WTC11 (cell line): ENCODE data around the gene WNT8A. TPM values are rescaled to one million over a fixed set of nuclear protein-coding genes. Genes with fewer than 3 reads are reported as not detected.
A peak's percentile ranks its signal among the peaks of the same experiment; 100 is the strongest.
"Not testable (repeated sequence)": the region's sequence is repeated elsewhere in the genome, so short reads cannot be mapped to it uniquely, and the experiment has no call there.

Source experiments
- ATAC-seq: fragments of 200-7000 bp; cut with Tn5 transposase; 2 replicates; pipeline ENCODE4 v1.10.0; 2021; ENCODE audit warnings: mild to moderate bottlenecking, moderate library complexity
- CTCF ChIA-PET: fragments of 300-600 bp; sonication (Branson Sonifier 250); formaldehyde crosslinking; loops from one replicate; lab custom pipeline; 2021; ENCODE audit warnings: antibody characterized with exemption; lab: Charles Lee
- POLR2A ChIA-PET: fragments of 350-600 bp; sonication (Branson Sonifier 250); formaldehyde crosslinking; loops from one replicate; lab custom pipeline; 2021; ENCODE audit warnings: antibody characterized with exemption; lab: Charles Lee
- DNase-seq: peaks from one replicate; pipeline ENCODE4 v3.0.0; 2021; ENCODE audit warnings: low spot score
- H3K27ac Mint-ChIP-seq: 2 replicates; pipeline ENCODE4 v1.8.0; 2021; ENCODE audit warnings: mixed read lengths
- H3K27me3 Mint-ChIP-seq: 2 replicates; pipeline ENCODE4 v1.8.0; 2021; ENCODE audit warnings: low read depth, mild to moderate bottlenecking, moderate library complexity, mixed read lengths
- H3K36me3 Mint-ChIP-seq: 2 replicates; pipeline ENCODE4 v1.8.0; 2021; ENCODE audit warnings: mixed read lengths
- H3K4me1 Mint-ChIP-seq: 2 replicates; pipeline ENCODE4 v1.8.0; 2022; ENCODE audit warnings: mixed read lengths
- H3K4me3 Mint-ChIP-seq: 2 replicates; pipeline ENCODE4 v1.8.0; 2021; ENCODE audit warnings: mild to moderate bottlenecking, moderate library complexity, mixed read lengths
- H3K9me3 Mint-ChIP-seq: 2 replicates; pipeline ENCODE4 v1.8.0; 2021; ENCODE audit warnings: mixed read lengths
- ARID4B ChIP-seq: sonication (generic); formaldehyde crosslinking; IDR thresholded peaks from 2 replicates; pipeline ENCODE4 v1.8.0; 2023; ENCODE audit warnings: missing genetic modification reagents, mild to moderate bottlenecking, borderline replicate concordance
- FOXJ3 ChIP-seq: sonication (generic); formaldehyde crosslinking; IDR thresholded peaks from 2 replicates; pipeline ENCODE4 v1.9.0; 2021; ENCODE audit warnings: missing genetic modification reagents, mild to moderate bottlenecking, borderline replicate concordance
- FOXK1 ChIP-seq: sonication (generic); formaldehyde crosslinking; IDR thresholded peaks from 2 replicates; pipeline ENCODE4 v1.8.0; 2022; ENCODE audit warnings: mild to moderate bottlenecking, moderate library complexity, missing genetic modification reagents
- JAZF1 ChIP-seq: fragments of 250-450 bp; sonication (Bioruptor Pico); IDR thresholded peaks from 2 replicates; pipeline ENCODE4 v1.9.0; 2021; ENCODE audit warnings: moderate library complexity, mild to moderate bottlenecking, inconsistent platforms
- MAX ChIP-seq: sonication (generic); formaldehyde crosslinking; IDR thresholded peaks from 2 replicates; pipeline ENCODE4 v1.8.0; 2022; ENCODE audit warnings: mild to moderate bottlenecking, missing genetic modification reagents
- MYBL2 ChIP-seq: sonication (generic); formaldehyde crosslinking; IDR thresholded peaks from 2 replicates; pipeline ENCODE4 v1.8.1; 2023; ENCODE audit warnings: mild to moderate bottlenecking, moderate library complexity, missing genetic modification reagents
- NFATC4 ChIP-seq: fragments of 250-450 bp; sonication (Bioruptor Pico); IDR thresholded peaks from 2 replicates; pipeline ENCODE4 v1.9.0; 2021; ENCODE audit warnings: mild to moderate bottlenecking
- NFYB ChIP-seq: sonication (generic); formaldehyde crosslinking; conservative IDR thresholded peaks from 2 replicates; pipeline ENCODE4 v1.8.0; 2022; ENCODE audit warnings: low read depth, missing genetic modification reagents
- NR2C2 ChIP-seq: sonication (generic); formaldehyde crosslinking; IDR thresholded peaks from 2 replicates; pipeline ENCODE4 v1.8.0; 2022; ENCODE audit warnings: mild to moderate bottlenecking, missing genetic modification reagents
- RELA ChIP-seq: sonication (generic); formaldehyde crosslinking; IDR thresholded peaks from 2 replicates; pipeline ENCODE4 v1.8.1; 2022; ENCODE audit warnings: missing genetic modification reagents, mild to moderate bottlenecking, borderline replicate concordance
- TCF7 ChIP-seq: sonication (generic); formaldehyde crosslinking; IDR thresholded peaks from 2 replicates; pipeline ENCODE4 v1.8.0; 2022; ENCODE audit warnings: mild to moderate bottlenecking, low read depth, missing genetic modification reagents, moderate library complexity
- ZNF121 ChIP-seq: sonication (generic); formaldehyde crosslinking; IDR thresholded peaks from 2 replicates; pipeline ENCODE4 v1.8.0; 2023; ENCODE audit warnings: missing genetic modification reagents
- ZNF263 ChIP-seq: sonication (generic); formaldehyde crosslinking; IDR thresholded peaks from 2 replicates; pipeline ENCODE4 v1.8.1; 2022; ENCODE audit warnings: low read depth, mild to moderate bottlenecking, moderate library complexity, missing genetic modification reagents
- ZNF317 ChIP-seq: sonication (generic); formaldehyde crosslinking; IDR thresholded peaks from 2 replicates; pipeline ENCODE4 v1.8.1; 2023; ENCODE audit warnings: low read depth, mild to moderate bottlenecking, moderate library complexity, missing genetic modification reagents, borderline replicate concordance
- ZNF416 ChIP-seq: fragments of 250-450 bp; sonication (Bioruptor Pico); IDR thresholded peaks from 2 replicates; pipeline ENCODE4 v1.9.0; 2021; ENCODE audit warnings: mild to moderate bottlenecking, inconsistent platforms
- total RNA-seq: library from RNA; stranded (reverse); gene quantifications from 3 replicates; pipeline ENCODE4 v1.2.3, GENCODE V29; 2021
- TF ChIP-seq, protein P1 (sequence below): fragments of 250-450 bp; sonication (Bioruptor Pico); IDR thresholded peaks from 2 replicates; pipeline ENCODE4 v2.1.2; 2022; ENCODE audit warnings: mild to moderate bottlenecking, moderate library complexity

Gene WNT8A
- total RNA-seq, 1 experiment from 2014 or later = not detected

- TF ChIP-seq MAX (CRISPR knock-in tag) (no peak), ARID4B (CRISPR knock-in tag) (no peak), NFYB (CRISPR knock-in tag) (no peak), ZNF121 (CRISPR knock-in tag) (no peak), ZNF263 (no peak), NFATC4 (CRISPR knock-in tag) (no peak)
Observed at GRCh38 chr5:138038826-138039225, 45.0 kb upstream of the WNT8A start (continued).

GRCh38 chr5:138045283-138045682 lies 38.5 kb upstream of the WNT8A start:
- H3K27ac Mint-ChIP-seq = 0 out of 2 replicates have a peak overlapping the region, but pooled peaks have one; percentile 3
- not testable (repeated sequence) for H3K4me3 Mint-ChIP-seq, DNase-seq, ATAC-seq, H3K36me3 Mint-ChIP-seq, H3K4me1 Mint-ChIP-seq, H3K9me3 Mint-ChIP-seq, H3K27me3 Mint-ChIP-seq
- ChIA-PET CTCF (interaction anchor here (0.7 kb wide), 1 partner anchor 175 kb away, joined by 3 read pairs; no protein-coding TSS in a partner anchor), POLR2A (interaction anchor here (0.7 kb wide), 1 partner anchor 19 kb away, joined by 3 read pairs; no protein-coding TSS in a partner anchor)
- TF ChIP-seq ZNF121 (CRISPR knock-in tag) = 0 out of 2 replicates have a peak, but pooled peaks have one; percentile 22

GRCh38 chr5:138051441-138052296 lies 32.2 kb upstream of the WNT8A start:
- CTCF ChIA-PET = interaction anchor here (1.0 kb wide), 1 partner anchor 16 kb away, joined by 4 read pairs; no protein-coding TSS in a partner anchor
- Mint-ChIP-seq H3K27me3 (peaks cover 5% of the 10 kb centered on the region; the same call in 1 of the 2 replicates), H3K36me3 (no peaks in the 10 kb centered on the region), H3K9me3 (no peaks in the 10 kb centered on the region), H3K27ac (no peak overlapping the region), H3K4me3 (no peak overlapping the region), H3K4me1 (peaks cover 5% of the 10 kb centered on the region; the same call in 1 of the 2 replicates)
- ATAC-seq (no peak), DNase-seq (no peak)
- TF ChIP-seq RELA = no peak
- TF ChIP-seq FOXJ3 = no peak
- TF ChIP-seq, protein P1, sequence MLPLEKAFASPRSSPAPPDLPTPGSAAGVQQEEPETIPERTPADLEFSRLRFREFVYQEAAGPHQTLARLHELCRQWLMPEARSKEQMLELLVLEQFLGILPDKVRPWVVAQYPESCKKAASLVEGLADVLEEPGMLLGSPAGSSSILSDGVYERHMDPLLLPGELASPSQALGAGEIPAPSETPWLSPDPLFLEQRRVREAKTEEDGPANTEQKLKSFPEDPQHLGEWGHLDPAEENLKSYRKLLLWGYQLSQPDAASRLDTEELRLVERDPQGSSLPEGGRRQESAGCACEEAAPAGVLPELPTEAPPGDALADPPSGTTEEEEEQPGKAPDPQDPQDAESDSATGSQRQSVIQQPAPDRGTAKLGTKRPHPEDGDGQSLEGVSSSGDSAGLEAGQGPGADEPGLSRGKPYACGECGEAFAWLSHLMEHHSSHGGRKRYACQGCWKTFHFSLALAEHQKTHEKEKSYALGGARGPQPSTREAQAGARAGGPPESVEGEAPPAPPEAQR = no peak
- TF ChIP-seq NR2C2 (CRISPR knock-in tag) = no peak
- TF ChIP-seq MYBL2 = no peak
- no peak for TF ChIP-seq ZNF416 (CRISPR knock-in tag)
- no peak for TF ChIP-seq FOXK1 (CRISPR knock-in tag)
- no peak for TF ChIP-seq TCF7
- TF ChIP-seq ZNF317 (CRISPR knock-in tag) = no peak
- no peak for TF ChIP-seq JAZF1 (CRISPR knock-in tag)
- no peak for TF ChIP-seq NFYB (CRISPR knock-in tag)
- POLR2A ChIA-PET = no interaction called here
